ENCODE results near the gene MFAP3L.
"Not testable (repeated sequence)": the region's sequence is repeated elsewhere in the genome, so short reads cannot be mapped to it uniquely, and the experiment has no call there.

MFAP3L gene

GRCh38 chr4:169957785-169958184 is 68.4 kb downstream of the MFAP3L start:
- Histone ChIP-seq H3K27me3 (ENCODE audit: low read depth, low read length) (no peaks in the 10 kb centered on the region), H3K36me3 (ENCODE audit: control insufficient read depth in 1 of 2, insufficient read depth in 2 of 2, low read length in 2 of 2) (no peaks in the 10 kb centered on the region), H3K9me3 (ENCODE audit: control insufficient read depth in 1 of 2, low read length in 2 of 2) (peaks cover 0 to 5% of the 10 kb centered on the region in 2 donors), H3K27ac (ENCODE audit: low read length) (no peak overlapping the region), H3K4me3 (ENCODE audit: low read depth in 1 of 2, low read length in 2 of 2) (no peak overlapping the region), H3K4me1 (ENCODE audit: control insufficient read depth in 1 of 2, insufficient read depth in 2 of 2, low read length in 2 of 2) (no peaks in the 10 kb centered on the region)

- no peaks in the 10 kb centered on the region for H3K4me1 ChIP-seq (ENCODE audit: control insufficient read depth in 1 of 2, insufficient read depth in 2 of 2, low read length in 2 of 2)
- H3K36me3 ChIP-seq (ENCODE audit: control insufficient read depth in 1 of 2, insufficient read depth in 2 of 2, low read length in 2 of 2): no peaks in the 10 kb centered on the region
- H3K9me3 ChIP-seq (ENCODE audit: control insufficient read depth in 1 of 2, low read length in 2 of 2): peaks cover 0 to 5% of the 10 kb centered on the region in 2 donors
- H3K27me3 ChIP-seq (ENCODE audit: low read depth, low read length): no peaks in the 10 kb centered on the region
- no peak overlapping the region for H3K4me3 ChIP-seq (ENCODE audit: low read depth in 1 of 2, low read length in 2 of 2)
- no peak overlapping the region for H3K27ac ChIP-seq (ENCODE audit: low read length)
Measured at GRCh38 chr4:169956091-169956843, 69.9 kb downstream of the MFAP3L start.

GRCh38 chr4:169955521-169955920 is 70.7 kb downstream of the MFAP3L start:
- Histone ChIP-seq H3K4me3 (ENCODE audit: low read depth in 1 of 2, low read length in 2 of 2) (no peak overlapping the region), H3K4me1 (ENCODE audit: control insufficient read depth in 1 of 2, insufficient read depth in 2 of 2, low read length in 2 of 2) (no peaks in the 10 kb centered on the region), H3K27ac (ENCODE audit: low read length) (no peak overlapping the region), H3K36me3 (ENCODE audit: control insufficient read depth in 1 of 2, insufficient read depth in 2 of 2, low read length in 2 of 2) (no peaks in the 10 kb centered on the region), H3K27me3 (ENCODE audit: low read depth, low read length) (no peaks in the 10 kb centered on the region), H3K9me3 (ENCODE audit: control insufficient read depth in 1 of 2, low read length in 2 of 2) (peaks cover 0 to 5% of the 10 kb centered on the region in 2 donors)

- no peak overlapping the region for H3K27ac ChIP-seq (ENCODE audit: low read length)
- no peaks in the 10 kb centered on the region for H3K4me1 ChIP-seq (ENCODE audit: control insufficient read depth in 1 of 2, insufficient read depth in 2 of 2, low read length in 2 of 2)
- H3K36me3 ChIP-seq (ENCODE audit: control insufficient read depth in 1 of 2, insufficient read depth in 2 of 2, low read length in 2 of 2): no peaks in the 10 kb centered on the region
- no peaks in the 10 kb centered on the region for H3K27me3 ChIP-seq (ENCODE audit: low read depth, low read length)
- no peaks in the 10 kb centered on the region for H3K9me3 ChIP-seq (ENCODE audit: control insufficient read depth in 1 of 2, low read length in 2 of 2)
- H3K4me3 ChIP-seq (ENCODE audit: low read depth in 1 of 2, low read length in 2 of 2): no peak overlapping the region
Measured at GRCh38 chr4:169952236-169953002, 73.8 kb downstream of the MFAP3L start.

- no peaks in the 10 kb centered on the region for H3K9me3 ChIP-seq (ENCODE audit: control insufficient read depth in 1 of 2, low read length in 2 of 2)
- no peaks in the 10 kb centered on the region for H3K36me3 ChIP-seq (ENCODE audit: control insufficient read depth in 1 of 2, insufficient read depth in 2 of 2, low read length in 2 of 2)
- H3K27me3 ChIP-seq (ENCODE audit: low read depth, low read length): no peaks in the 10 kb centered on the region
- H3K4me1 ChIP-seq (ENCODE audit: control insufficient read depth in 1 of 2, insufficient read depth in 2 of 2, low read length in 2 of 2): no peaks in the 10 kb centered on the region
- no peak overlapping the region for H3K27ac ChIP-seq (ENCODE audit: low read length)
- H3K4me3 ChIP-seq (ENCODE audit: low read depth in 1 of 2, low read length in 2 of 2): no peak overlapping the region
Measured at GRCh38 chr4:169948271-169948670, 77.9 kb downstream of the MFAP3L start.

GRCh38 chr4:169945636-169946035 is 80.6 kb downstream of the MFAP3L start:
- no peaks in the 10 kb centered on the region for H3K36me3 ChIP-seq (ENCODE audit: control insufficient read depth in 1 of 2, insufficient read depth in 2 of 2, low read length in 2 of 2)
- H3K27ac ChIP-seq (ENCODE audit: low read length): no peak overlapping the region
- no peaks in the 10 kb centered on the region for H3K9me3 ChIP-seq (ENCODE audit: control insufficient read depth in 1 of 2, low read length in 2 of 2)
- H3K4me1 ChIP-seq (ENCODE audit: control insufficient read depth in 1 of 2, insufficient read depth in 2 of 2, low read length in 2 of 2): no peaks in the 10 kb centered on the region
- no peaks in the 10 kb centered on the region for H3K27me3 ChIP-seq (ENCODE audit: low read depth, low read length)
- H3K4me3 ChIP-seq (ENCODE audit: low read depth in 1 of 2, low read length in 2 of 2): no peak overlapping the region

GRCh38 chr4:169943601-169944000 is 82.6 kb downstream of the MFAP3L start:
- H3K4me3 ChIP-seq (ENCODE audit: low read depth in 1 of 2, low read length in 2 of 2); H3K4me1 ChIP-seq (ENCODE audit: control insufficient read depth in 1 of 2, insufficient read depth in 2 of 2, low read length in 2 of 2); H3K27ac ChIP-seq (ENCODE audit: low read length); H3K36me3 ChIP-seq (ENCODE audit: control insufficient read depth in 1 of 2, insufficient read depth in 2 of 2, low read length in 2 of 2); H3K9me3 ChIP-seq (ENCODE audit: control insufficient read depth in 1 of 2, low read length in 2 of 2); H3K27me3 ChIP-seq (ENCODE audit: low read depth, low read length): not testable (repeated sequence)

GRCh38 chr4:169941141-169941540 is 85.1 kb downstream of the MFAP3L start:
- no peak overlapping the region for H3K27ac ChIP-seq (ENCODE audit: low read length)
- no peaks in the 10 kb centered on the region for H3K9me3 ChIP-seq (ENCODE audit: control insufficient read depth in 1 of 2, low read length in 2 of 2)
- no peaks in the 10 kb centered on the region for H3K36me3 ChIP-seq (ENCODE audit: control insufficient read depth in 1 of 2, insufficient read depth in 2 of 2, low read length in 2 of 2)
- no peaks in the 10 kb centered on the region for H3K27me3 ChIP-seq (ENCODE audit: low read depth, low read length)
- H3K4me3 ChIP-seq (ENCODE audit: low read depth in 1 of 2, low read length in 2 of 2): no peak overlapping the region
- no peaks in the 10 kb centered on the region for H3K4me1 ChIP-seq (ENCODE audit: control insufficient read depth in 1 of 2, insufficient read depth in 2 of 2, low read length in 2 of 2)

GRCh38 chr4:169940460-169940859 is 85.7 kb downstream of the MFAP3L start:
- Histone ChIP-seq H3K4me3 (ENCODE audit: low read depth in 1 of 2, low read length in 2 of 2) (no peak overlapping the region), H3K9me3 (ENCODE audit: control insufficient read depth in 1 of 2, low read length in 2 of 2) (no peaks in the 10 kb centered on the region), H3K27me3 (ENCODE audit: low read depth, low read length) (no peaks in the 10 kb centered on the region), H3K36me3 (ENCODE audit: control insufficient read depth in 1 of 2, insufficient read depth in 2 of 2, low read length in 2 of 2) (no peaks in the 10 kb centered on the region), H3K27ac (ENCODE audit: low read length) (no peak overlapping the region), H3K4me1 (ENCODE audit: control insufficient read depth in 1 of 2, insufficient read depth in 2 of 2, low read length in 2 of 2) (no peaks in the 10 kb centered on the region)
